ENCODE data around the gene CAB39L.

GRCh38 chr13:49439609-49440008 is 4.3 kb downstream of the CAB39L start:
- TF ChIP-seq CTCF (optimal IDR thresholded peaks at IDR 0.05 in 1 of 3, IDR thresholded peaks at IDR 0.05 in 1 of 3, conservative IDR thresholded peaks at IDR 0.05 in 1 of 3; ENCODE audit: extremely low read depth in 1 of 3, insufficient read depth in 2 of 3, low read length in 3 of 3) (no peak), EZH2 (IDR thresholded peaks at IDR 0.05; ENCODE audit: low read length) (no peak)

Measured in keratinocyte (primary cell).